ENCODE measurements around the gene INF2.

Gene INF2

DNA sequence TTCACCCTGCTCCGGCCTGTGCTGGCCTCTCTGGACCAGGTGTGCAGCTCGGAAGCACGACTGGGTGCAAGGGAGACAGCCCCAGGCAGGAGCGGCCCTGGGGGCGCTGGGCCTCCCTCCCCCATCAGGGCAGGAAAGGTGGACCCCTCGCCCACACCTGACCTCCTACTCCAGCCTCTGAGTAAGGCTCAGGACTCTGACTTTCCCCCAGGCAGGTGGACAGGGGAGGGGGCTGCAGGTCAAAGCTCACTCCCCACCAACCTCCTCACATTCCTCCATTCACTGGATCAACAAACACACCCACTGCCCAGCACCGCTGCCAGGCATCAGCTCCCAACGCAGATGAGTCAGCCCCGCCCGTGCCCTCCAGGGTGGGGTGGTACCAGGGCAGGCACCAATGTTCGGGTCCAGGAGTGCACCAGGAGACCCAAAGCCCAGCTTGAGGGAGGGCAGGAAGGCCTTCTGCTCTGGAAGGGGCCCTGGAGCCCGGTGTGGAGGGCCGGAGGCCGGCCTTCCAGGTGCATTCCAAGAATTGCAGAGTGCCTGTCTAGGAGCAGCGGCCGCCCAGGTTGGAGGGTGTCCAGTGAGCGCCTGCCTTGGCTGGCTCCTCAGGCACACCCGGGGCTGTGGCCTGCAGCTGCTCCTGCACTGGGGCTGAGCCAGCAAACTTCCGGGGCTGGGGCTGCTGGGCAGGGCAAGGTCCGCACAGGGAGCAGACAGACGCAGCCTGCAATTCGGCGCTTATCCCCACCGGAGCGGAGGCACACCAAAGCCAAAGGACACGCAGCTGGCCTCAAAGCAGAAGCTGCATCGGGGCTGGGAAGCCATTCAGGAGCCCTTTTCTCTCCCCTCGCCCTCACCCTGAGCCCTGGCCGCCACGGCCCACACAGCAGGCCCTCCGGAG lies 1.6 kb upstream of the INF2 start:
- FAIRE-seq (no peak), DNase-seq (ENCODE audit: insufficient read length, low spot score) (no peak)
- no peak for TF ChIP-seq POU2F2 (IDR thresholded peaks at IDR 0.05; ENCODE audit: low read depth, low read length)
- no peak for TF ChIP-seq TAF1 (IDR thresholded peaks at IDR 0.05; ENCODE audit: low read depth, low read length)
- TF ChIP-seq SPI1 (IDR thresholded peaks at IDR 0.05; ENCODE audit: low read depth, low read length) = no peak
- TF ChIP-seq POLR2AphosphoS5 (IDR thresholded peaks at IDR 0.05; ENCODE audit: low read depth, low read length) = no peak
- TF ChIP-seq POLR2A (IDR thresholded peaks at IDR 0.05; ENCODE audit: low read depth, low read length) = no peak
- no peak for TF ChIP-seq PAX5 (IDR thresholded peaks at IDR 0.05; ENCODE audit: insufficient read depth, low read length, severe bottlenecking)

DNA sequence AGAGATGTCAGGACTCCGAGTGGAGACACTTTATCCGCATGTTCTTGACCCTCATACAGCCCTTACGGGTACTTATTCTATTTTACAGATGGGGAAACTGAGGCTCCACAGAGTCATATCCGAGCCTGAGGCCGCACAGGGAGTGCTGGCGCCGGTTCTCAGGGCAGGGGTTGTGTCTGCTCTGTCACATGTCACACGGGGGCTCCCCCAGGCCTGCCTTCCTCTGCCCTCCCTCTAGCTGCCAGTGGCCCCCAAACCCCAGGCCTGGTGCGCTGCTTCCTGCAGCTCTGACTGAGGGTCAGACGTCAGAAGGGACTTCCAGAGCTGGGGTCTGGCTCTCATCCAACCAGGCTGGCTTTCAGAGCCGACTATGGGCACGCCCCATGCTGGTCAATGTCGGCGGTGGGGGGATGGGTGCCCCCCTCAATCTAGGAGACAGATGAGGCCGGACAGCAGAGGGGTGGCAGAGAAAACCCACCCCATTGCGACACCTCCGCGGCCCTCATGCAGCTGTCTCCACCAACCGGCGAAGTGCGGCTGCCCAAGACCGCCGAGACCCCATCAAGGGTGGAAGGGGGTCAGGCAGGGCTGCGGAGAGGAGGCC lies 811 bp upstream of the INF2 start:
- TF ChIP-seq POLR2A (IDR thresholded peaks at IDR 0.05; ENCODE audit: low read depth, low read length) = no peak
- TF ChIP-seq SPI1 (IDR thresholded peaks at IDR 0.05; ENCODE audit: low read depth, low read length) = no peak
- TF ChIP-seq TAF1 (IDR thresholded peaks at IDR 0.05; ENCODE audit: low read depth, low read length) = no peak
- no peak for TF ChIP-seq POLR2AphosphoS5 (IDR thresholded peaks at IDR 0.05; ENCODE audit: low read depth, low read length)
- TF ChIP-seq PAX5 (IDR thresholded peaks at IDR 0.05; ENCODE audit: insufficient read depth, low read length, severe bottlenecking) = no peak
- DNase-seq (ENCODE audit: insufficient read length, low spot score) (no peak), FAIRE-seq (no peak)

DNA sequence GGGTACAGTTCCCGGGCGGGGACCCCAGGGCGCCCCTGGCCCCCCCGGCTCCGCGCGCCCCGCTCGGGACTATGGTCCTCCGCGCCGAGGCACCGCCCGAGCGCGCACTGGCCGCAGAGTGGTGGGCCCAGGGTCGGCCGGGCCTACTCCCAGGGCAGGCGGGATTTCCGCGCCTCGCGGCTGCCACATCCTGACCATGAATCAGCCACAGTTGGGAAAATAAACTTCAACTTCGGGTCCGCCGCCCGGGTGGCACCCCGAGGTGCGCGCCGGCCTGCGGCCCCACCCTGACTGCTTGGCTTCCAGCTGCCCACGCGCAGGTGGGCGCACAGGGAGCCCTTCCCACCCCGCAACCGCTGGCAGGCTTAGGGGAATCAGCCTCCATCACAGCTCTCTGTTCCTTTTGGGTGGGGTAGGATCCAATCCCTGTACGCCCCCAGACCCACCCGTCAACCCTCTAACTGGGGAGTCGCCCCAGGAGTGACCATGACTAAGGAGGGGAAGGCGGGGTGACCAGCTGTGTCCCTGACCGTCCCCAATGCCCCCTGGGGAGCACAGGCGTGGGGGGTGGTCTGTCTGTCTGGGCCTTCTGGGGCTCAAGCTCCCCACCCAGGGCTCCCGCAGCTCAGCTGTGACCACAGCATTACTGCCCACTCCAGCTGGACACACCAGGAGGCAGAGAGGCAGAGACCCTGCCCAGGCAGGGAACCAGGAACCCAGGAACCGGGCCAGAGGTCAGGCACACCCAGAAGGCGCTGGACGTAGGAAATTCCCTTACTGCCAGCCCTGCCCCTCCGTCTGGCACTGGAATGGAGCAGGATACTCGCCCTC lies 678 bp downstream of the INF2 start:
- DNase-seq (ENCODE audit: insufficient read length, low spot score) (no peak), FAIRE-seq (peak; percentile 66)
- TF ChIP-seq POU2F2 (IDR thresholded peaks at IDR 0.05; ENCODE audit: low read depth, low read length) = no peak
- no peak for TF ChIP-seq TAF1 (IDR thresholded peaks at IDR 0.05; ENCODE audit: low read depth, low read length)
- TF ChIP-seq POLR2AphosphoS5 (IDR thresholded peaks at IDR 0.05; ENCODE audit: low read depth, low read length) = no peak
- TF ChIP-seq POLR2A (IDR thresholded peaks at IDR 0.05; ENCODE audit: low read depth, low read length) = no peak
- TF ChIP-seq PAX5 (IDR thresholded peaks at IDR 0.05; ENCODE audit: insufficient read depth, low read length, severe bottlenecking) = no peak
- no peak for TF ChIP-seq SPI1 (IDR thresholded peaks at IDR 0.05; ENCODE audit: low read depth, low read length)

DNA sequence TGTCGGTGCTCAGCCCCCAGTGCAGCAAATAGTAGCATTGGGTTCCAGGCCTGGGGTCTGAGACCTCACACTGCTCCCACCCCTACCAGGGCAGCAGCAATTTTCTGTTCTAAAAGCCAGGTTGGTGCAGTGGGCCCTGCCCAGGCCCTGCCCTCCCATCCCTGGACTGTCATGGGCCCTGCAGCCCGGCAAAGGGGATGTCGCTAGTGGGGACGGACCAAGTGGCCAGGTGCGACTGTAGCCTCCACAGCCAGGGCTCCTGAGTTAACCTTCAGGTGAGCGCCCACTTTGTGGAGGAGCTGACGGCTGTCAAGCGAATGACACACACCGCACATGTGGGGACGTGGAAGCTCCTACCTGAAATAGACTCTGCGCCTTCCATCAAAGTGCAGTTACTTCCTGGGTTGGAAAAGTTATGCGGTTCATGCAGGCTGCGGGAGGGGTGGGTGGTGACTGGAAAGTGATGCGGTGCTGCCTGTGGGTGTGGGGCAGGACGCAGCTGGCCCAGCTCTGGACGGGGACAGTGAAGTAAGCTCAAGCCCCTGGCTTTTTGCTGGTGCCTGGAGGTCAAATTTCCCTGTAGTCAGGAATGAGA lies 1.5 kb downstream of the INF2 start:
- DNase-seq (ENCODE audit: insufficient read length, low spot score) (no peak), FAIRE-seq (peak; percentile 26)
- no peak for TF ChIP-seq PAX5 (IDR thresholded peaks at IDR 0.05; ENCODE audit: insufficient read depth, low read length, severe bottlenecking)
- no peak for TF ChIP-seq SPI1 (IDR thresholded peaks at IDR 0.05; ENCODE audit: low read depth, low read length)
- no peak for TF ChIP-seq POLR2AphosphoS5 (IDR thresholded peaks at IDR 0.05; ENCODE audit: low read depth, low read length)
- no peak for TF ChIP-seq POU2F2 (IDR thresholded peaks at IDR 0.05; ENCODE audit: low read depth, low read length)
- no peak for TF ChIP-seq TAF1 (IDR thresholded peaks at IDR 0.05; ENCODE audit: low read depth, low read length)
- no peak for TF ChIP-seq POLR2A (IDR thresholded peaks at IDR 0.05; ENCODE audit: low read depth, low read length)

DNA sequence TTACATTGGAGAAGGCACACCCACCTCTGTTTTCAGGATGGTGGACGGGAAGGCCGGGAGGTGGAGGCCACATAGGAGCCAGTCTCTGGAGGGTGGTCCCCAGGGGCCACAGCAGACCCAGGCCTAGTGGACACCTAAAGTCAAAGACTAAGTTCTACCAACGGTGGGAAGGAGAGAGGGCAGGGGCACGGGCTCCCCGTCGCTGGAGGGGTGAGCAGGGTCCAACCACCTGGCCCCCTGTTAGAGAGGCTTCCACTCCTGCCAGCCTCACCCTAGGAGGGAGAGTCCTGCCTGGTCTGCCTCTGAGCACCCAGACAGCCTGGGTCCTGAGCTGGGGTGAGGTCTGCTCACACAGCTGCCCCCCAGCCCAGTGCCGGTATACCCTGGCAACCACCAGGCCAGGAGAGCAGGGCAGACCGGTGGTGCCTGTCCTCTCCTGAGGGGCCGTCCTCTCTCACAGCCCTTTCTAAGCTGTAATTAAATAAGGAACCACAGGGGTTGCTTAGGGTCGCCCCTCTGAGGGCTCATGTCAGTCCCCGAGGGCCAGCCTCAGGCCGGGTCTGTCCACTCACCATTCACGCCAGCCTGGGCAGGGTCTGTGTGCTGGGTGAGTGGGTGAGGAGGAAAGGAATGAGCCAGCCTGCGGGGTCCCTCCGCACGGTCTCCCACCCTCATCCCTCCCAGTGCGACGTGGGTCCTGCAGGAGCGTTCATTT lies 2.3 kb downstream of the INF2 start:
- DNase-seq (ENCODE audit: insufficient read length, low spot score) (no peak), FAIRE-seq (no peak)
- TF ChIP-seq PAX5 (IDR thresholded peaks at IDR 0.05; ENCODE audit: insufficient read depth, low read length, severe bottlenecking) = no peak
- TF ChIP-seq POLR2A (IDR thresholded peaks at IDR 0.05; ENCODE audit: low read depth, low read length) = no peak
- TF ChIP-seq POLR2AphosphoS5 (IDR thresholded peaks at IDR 0.05; ENCODE audit: low read depth, low read length) = no peak

DNA sequence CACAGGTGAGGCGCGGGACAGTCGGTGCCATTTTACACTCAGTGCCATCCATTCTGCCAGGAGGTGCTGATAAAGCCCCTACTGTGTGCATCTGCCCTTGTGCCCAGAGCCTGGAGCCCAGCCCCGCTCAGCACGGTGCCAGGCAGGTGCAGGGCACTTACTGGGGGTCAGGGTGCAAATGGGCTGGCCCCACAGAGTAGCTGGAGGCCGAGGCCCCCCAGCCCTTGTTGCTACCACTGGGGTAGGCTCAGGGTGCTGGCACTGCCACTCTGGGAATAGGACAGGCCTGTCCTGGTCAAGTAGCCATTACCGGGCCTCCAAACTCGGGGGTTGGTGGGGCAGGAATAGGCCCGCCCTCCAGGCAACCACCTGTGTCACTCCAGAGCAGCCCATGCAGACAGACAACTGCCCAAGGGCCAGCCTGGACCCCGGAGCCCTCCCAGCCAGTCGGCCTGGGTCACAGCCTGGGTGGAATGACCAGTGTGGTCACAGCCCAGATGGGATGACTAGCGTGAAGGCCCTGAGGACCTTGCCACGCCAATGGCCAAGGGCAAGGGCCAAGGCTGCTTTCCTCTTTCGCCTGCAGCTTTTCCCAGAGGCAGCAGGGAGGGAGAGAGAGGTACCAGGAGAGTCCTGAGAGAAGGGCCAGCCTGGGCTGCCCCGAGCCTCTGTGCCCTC lies 3.0 kb downstream of the INF2 start:
- FAIRE-seq (no peak), DNase-seq (ENCODE audit: insufficient read length, low spot score) (no peak)
- TF ChIP-seq SPI1 (IDR thresholded peaks at IDR 0.05; ENCODE audit: low read depth, low read length) (no peak), PAX5 (IDR thresholded peaks at IDR 0.05; ENCODE audit: insufficient read depth, low read length, severe bottlenecking) (no peak), POLR2A (IDR thresholded peaks at IDR 0.05; ENCODE audit: low read depth, low read length) (no peak), POU2F2 (IDR thresholded peaks at IDR 0.05; ENCODE audit: low read depth, low read length) (no peak), POLR2AphosphoS5 (IDR thresholded peaks at IDR 0.05; ENCODE audit: low read depth, low read length) (no peak), TAF1 (IDR thresholded peaks at IDR 0.05; ENCODE audit: low read depth, low read length) (no peak)

DNA sequence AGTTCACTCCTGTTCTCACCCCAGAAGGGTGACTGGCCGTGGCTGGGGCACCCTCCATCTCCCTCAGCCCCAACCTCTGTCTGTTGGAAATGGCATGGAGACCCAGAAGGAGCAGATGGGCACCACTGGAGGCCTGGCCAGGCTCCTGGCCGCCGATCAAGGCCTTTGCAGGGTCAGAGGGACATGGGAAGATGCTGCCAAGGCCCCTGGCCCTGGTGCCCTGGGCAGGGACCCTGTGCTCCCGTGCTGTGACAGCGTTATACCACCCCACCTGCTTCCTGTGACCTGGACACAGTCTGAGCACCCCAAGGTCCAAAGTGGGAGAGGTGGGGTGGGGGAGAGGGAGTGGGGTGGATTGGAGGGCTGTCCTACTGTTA lies 3.5 kb downstream of the INF2 start:
- DNase-seq (ENCODE audit: insufficient read length, low spot score) (no peak), FAIRE-seq (no peak)
- TF ChIP-seq POU2F2 (IDR thresholded peaks at IDR 0.05; ENCODE audit: low read depth, low read length) (no peak), POLR2AphosphoS5 (IDR thresholded peaks at IDR 0.05; ENCODE audit: low read depth, low read length) (no peak), SPI1 (IDR thresholded peaks at IDR 0.05; ENCODE audit: low read depth, low read length) (no peak), POLR2A (IDR thresholded peaks at IDR 0.05; ENCODE audit: low read depth, low read length) (no peak), TAF1 (IDR thresholded peaks at IDR 0.05; ENCODE audit: low read depth, low read length) (no peak), PAX5 (IDR thresholded peaks at IDR 0.05; ENCODE audit: insufficient read depth, low read length, severe bottlenecking) (no peak)
